Dedifferentiated amniotic fluid mesenchymal stem cell (primary cell): ENCODE measurements around the gene SAMD11.
"Not testable (repeated sequence)": the region's sequence is repeated elsewhere in the genome, so short reads cannot be mapped to it uniquely, and the experiment has no call there.

Experiments
- DNase-seq: peaks from one replicate; pipeline ENCODE4 v3.0.0-alpha.2; 2016; ENCODE audit errors: extremely low spot score

SAMD11 gene

DNA sequence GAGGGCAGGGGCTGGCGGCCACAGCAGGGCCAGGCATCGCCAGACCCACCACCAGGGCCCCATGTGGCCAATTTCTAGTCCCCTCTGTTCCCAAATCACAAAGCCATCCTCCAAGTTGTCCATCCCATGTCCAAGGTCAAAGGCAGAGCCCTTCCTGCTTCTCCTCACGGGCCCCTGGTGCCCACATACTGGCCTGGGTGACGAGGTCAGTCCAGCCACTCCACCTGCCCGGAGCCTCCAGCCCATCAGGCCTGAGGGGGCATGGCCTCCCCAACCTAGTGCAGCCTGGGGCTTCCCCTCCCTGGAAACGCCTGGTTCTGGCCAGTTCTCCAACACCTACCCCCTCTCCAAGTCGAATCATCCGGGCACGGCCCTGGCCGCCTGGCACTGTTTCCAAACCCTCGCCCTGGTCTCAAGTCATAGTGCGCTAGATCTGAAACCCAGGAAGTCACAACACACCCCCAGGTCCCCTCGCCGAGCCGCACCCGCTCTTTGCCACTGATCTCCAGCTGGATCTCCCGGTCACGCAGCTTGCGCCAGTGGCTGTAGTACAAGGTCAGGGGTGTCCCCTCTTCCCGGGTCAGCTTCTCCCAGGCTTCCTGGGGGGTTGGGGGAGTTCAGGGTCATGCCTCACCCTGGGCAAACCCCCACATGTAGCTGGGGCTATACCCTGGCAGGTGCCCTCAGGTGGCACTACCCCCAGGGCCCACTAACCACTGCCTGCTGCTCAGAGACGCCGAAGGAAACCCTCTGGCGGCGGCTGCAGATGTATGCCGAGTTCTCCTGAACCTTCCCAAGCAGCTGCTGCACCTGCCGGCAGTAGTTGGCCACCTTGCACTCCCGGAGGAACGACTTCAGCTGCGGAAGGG, 22.2 kb downstream of the SAMD11 start:
- no peak for DNase-seq

- not testable (repeated sequence) for DNase-seq
These were observed 23.1 kb downstream of the SAMD11 start for GRCh38 chr1:946811-947210.

DNA sequence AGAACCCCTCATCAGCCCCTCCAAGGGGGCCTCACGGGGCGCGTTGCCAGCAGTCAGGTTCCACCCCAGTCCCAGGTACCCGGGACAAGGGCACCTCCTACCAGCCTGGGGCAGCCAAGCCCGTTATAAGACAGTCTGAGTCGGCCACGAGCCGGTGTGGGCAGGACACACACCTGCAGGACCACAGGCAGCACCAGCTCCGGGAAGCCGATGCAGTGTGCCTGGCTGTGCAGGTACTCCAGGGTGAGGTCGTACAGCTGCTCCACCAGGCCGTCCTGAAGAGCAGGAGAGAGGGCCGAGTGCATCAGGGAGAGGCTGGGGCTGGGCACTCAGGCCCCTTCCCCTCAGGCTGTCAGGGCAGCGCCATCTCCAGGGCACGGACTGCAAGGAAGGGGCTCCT, 24.2 kb downstream of the SAMD11 start:
- no peak for DNase-seq

- DNase-seq, result no peak
These were observed 26.5 kb downstream of the SAMD11 start for GRCh38 chr1:950268-950667.

DNA sequence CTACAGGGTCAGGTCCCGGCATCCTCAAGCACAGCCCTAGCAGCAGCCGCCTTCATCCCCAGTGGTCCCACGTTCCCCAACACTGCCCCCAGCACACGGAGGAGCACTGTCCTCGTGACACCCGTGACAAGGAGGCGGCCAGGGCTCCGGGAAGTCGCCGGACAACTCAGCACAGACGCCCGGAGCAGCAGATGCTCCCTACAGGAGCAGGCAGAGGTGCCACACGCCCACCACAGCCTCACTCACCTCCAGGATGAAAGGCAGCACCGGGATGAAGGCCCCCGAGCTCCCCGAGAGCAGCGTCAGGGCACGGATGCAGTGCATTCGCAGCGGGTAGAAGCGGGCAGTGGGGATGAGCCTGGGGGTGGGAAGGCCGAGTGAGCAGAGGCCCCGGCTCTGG, 27.2 kb downstream of the SAMD11 start:
- no peak for DNase-seq

- no peak for DNase-seq
These were observed 27.6 kb downstream of the SAMD11 start for GRCh38 chr1:951364-951763.

DNA sequence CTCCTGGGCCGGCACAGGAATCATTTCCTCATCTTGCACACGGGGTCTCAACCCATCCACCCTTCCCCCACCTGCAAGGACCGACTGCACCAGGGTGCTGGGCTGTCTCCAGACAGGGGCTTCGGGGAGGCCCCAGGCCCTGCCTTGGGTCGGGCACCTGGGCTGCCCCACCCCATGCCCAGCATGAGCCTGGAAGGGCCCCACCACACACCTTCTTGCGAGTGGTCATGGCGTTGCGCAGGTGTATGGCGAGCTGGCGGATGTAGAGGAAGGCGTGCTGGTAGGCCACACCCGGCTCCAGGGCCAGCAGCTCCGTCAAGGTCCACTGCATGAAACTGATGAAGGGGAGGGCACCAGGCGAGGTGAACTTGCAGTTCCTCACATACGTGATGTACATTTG, 28.5 kb downstream of the SAMD11 start:
- DNase-seq, result no peak

DNA sequence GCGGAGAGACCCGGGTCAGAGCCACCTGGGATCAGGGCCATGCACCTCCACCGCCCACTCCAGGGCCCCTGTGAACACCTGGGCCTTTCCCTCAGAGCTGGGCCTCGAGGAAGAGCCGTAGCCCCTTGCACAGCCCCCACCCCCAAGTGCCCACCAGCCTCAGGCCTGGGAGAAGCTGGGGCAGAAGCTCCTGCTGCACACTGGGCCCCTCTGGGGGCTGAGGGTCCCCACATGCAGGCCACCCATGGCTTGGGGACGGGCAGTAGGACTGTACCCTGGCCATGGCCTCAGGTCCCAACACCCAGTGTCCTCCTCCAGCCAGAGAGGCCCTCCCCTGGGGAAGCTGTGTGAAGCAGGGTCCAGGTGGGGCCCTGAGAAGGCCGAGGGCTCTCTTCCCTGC, 28.9 kb downstream of the SAMD11 start:
- DNase-seq, result no peak

GRCh38 chr1:953524-954320, 30.0 kb downstream of the SAMD11 start:
- no peak for DNase-seq

DNA sequence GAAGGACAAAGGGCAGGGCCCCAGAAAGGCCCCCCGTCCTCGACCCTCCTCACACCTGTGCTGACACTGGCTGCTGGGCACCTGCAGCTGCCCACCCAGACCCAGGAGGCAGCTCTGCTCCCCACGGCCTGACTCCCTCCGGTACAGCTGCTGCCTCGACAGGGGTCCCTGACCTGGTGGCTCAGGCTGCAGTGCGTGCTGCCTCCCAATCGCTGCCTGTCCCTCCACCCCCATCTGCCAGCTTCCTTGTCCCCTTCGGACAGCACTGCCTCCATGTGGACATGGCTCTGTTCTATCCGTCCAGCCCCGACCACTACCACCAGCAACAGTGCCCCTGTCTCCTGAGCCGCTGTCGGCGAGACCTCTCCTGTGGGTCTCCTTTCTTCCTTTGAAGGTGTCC, 31.2 kb downstream of the SAMD11 start:
- no peak for DNase-seq

GRCh38 chr1:955474-955873, 31.8 kb downstream of the SAMD11 start:
- no peak for DNase-seq

GRCh38 chr1:956636-957035, 32.9 kb downstream of the SAMD11 start:
- no peak for DNase-seq

DNA sequence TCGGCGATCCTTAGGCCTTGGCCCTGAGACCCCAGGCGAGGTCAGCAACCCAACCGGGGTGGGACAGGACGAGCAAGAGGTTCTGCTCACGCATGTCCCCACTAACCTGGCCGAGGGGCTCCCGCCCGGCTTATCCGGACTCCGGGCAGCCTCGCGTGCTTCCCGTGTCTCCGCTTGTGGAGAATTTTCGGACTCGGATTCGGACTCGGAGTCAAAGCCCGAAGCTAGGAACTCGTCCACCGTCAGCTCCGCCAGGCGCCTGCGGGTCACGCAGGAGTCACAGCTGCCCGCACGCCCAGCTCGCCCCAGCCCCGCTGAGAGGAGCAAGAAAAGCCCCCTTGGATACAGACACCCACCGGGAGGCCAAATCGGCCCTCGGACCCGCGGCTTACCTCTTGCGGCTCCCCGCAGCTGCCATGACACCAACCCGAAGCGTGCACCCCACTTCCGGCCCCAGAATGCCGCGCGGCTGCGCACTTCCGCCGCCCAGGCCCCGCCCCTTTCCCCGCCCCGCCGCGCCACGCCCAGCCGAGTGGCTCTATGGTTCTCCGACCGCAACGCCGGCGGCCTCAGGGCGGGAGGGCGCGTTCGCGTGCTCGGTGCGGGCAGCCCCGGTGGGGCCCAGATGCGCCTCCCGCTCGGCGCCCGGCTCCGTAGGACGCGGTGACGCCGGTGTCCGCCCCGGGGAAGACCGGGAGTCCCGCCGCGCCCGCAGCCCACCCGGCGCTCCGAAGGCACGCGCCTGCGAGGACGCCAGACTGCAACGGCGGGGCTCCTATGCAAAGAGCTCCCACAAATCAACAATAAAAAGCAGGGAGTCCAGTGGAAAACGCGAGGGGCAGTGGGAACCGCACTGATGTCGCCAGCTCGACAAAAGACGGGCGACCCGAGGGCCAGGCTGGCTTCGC, 35.4 kb downstream of the SAMD11 start, which contains the start of gene NOC2L:
Gene NOC2L (minus strand): TSS at position 434 of the 908 bp plus-strand sequence. CDS start 16 bp downstream, at position 418.
- peak; percentile 82 for DNase-seq

- DNase-seq, result no peak
These were observed 36.1 kb downstream of the SAMD11 start for GRCh38 chr1:959731-960362.

GRCh38 chr1:960363-961131, 36.8 kb downstream of the SAMD11 start, which contains the start of gene KLHL17:
Gene KLHL17 (plus strand): TSS chr1:960584. CDS start chr1:960694, 110 bp downstream.
- peak; percentile 24 for DNase-seq

GRCh38 chr1:961132-961669, 37.5 kb downstream of the SAMD11 start:
- DNase-seq, result no peak

DNA sequence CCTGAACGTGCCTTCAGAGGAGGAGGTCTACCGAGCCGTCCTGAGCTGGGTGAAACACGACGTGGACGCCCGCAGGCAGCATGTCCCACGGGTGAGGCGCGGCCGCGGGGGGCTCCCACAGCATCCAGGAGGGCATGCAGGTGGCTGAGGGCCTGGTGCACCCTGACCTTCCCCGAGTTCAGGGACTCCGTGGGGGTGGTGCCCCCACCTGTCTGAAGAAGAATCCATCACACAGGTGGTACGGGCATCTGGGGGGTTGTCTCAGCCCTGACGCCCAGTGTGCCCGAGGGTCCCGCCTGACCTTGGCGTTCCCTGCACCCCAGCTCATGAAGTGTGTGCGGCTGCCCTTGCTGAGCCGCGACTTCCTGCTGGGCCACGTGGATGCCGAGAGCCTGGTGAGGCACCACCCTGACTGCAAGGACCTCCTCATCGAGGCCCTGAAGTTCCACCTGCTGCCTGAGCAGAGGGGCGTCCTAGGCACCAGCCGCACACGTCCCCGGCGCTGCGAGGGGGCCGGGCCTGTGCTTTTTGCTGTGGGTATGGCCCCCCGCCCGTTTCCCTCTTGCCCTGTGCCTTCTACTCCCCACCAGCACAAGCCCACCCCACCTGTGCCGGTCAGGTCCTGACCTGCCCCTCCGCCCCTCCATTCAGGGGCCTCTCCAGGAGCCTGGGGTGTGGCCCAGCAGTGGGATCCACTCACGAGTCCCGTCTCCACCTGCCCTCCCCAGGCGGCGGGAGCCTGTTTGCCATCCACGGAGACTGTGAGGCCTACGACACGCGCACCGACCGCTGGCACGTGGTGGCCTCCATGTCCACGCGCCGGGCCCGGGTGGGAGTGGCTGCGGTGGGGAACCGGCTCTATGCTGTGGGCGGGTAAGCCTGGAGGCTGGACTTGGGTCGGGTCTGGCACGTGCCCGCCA, 38.9 kb downstream of the SAMD11 start:
- DNase-seq, result no peak

- DNase-seq, result no peak
These were observed 39.6 kb downstream of the SAMD11 start for GRCh38 chr1:963301-963651.
